Central memory CD8-positive, alpha-beta T cell (primary cell): ENCODE results near the gene SUMF1.

Source experiments
- ATAC-seq: fragments of 150-1000 bp; cut with Tn5 transposase; replicated peaks from 2 replicates; pipeline ENCODE4 v1.10.0; 2022; ENCODE audit warnings: mild to moderate bottlenecking, moderate FRiP score, moderate number of reproducible peaks; ENCODE audit not compliant: poor library complexity, severe bottlenecking; ENCODE audit errors: extremely low read depth
- DNase-seq, 2 donors: peaks; one replicate each; pipeline ENCODE4 v3.0.0; 2021; ENCODE audit warnings: low spot score in 2 of 2
- H3K27ac Mint-ChIP-seq: one replicate; pipeline ENCODE4 v1.8.0; 2022; ENCODE audit warnings: low read depth, mild to moderate bottlenecking, moderate library complexity, mixed read lengths
- H3K27me3 Mint-ChIP-seq: one replicate; pipeline ENCODE4 v1.8.0; 2022; ENCODE audit warnings: mixed read lengths
- H3K36me3 Mint-ChIP-seq: one replicate; pipeline ENCODE4 v1.8.0; 2022; ENCODE audit warnings: mild to moderate bottlenecking, moderate library complexity, mixed read lengths; ENCODE audit not compliant: insufficient read depth
- H3K4me1 Mint-ChIP-seq: one replicate; pipeline ENCODE4 v1.8.0; 2022; ENCODE audit warnings: mixed read lengths
- H3K4me3 Mint-ChIP-seq: one replicate; pipeline ENCODE4 v1.8.0; 2022; ENCODE audit warnings: mild to moderate bottlenecking, moderate library complexity, mixed read lengths
- H3K9me3 Mint-ChIP-seq: one replicate; pipeline ENCODE4 v1.8.0; 2022; ENCODE audit warnings: mixed read lengths

The SUMF1 gene

GRCh38 chr3:4398941-4399245 is 68.2 kb downstream of the SUMF1 start:
- DNase-seq (no peak), ATAC-seq (no peak)
- Mint-ChIP-seq H3K9me3 (no peaks in the 10 kb centered on the region), H3K27ac (no peak overlapping the region), H3K27me3 (no peaks in the 10 kb centered on the region), H3K36me3 (peaks cover 7% of the 10 kb centered on the region), H3K4me3 (no peak overlapping the region), H3K4me1 (peaks cover 24% of the 10 kb centered on the region)

- H3K27ac Mint-ChIP-seq = no peak overlapping the region
- H3K27me3 Mint-ChIP-seq = no peaks in the 10 kb centered on the region
- H3K4me3 Mint-ChIP-seq = no peak overlapping the region
- peaks cover 24% of the 10 kb centered on the region for H3K4me1 Mint-ChIP-seq
- peaks cover 7% of the 10 kb centered on the region for H3K36me3 Mint-ChIP-seq
- H3K9me3 Mint-ChIP-seq = no peaks in the 10 kb centered on the region
- ATAC-seq (no peak), DNase-seq (no peak)
Observed at GRCh38 chr3:4398120-4398940, 68.7 kb downstream of the SUMF1 start.

GRCh38 chr3:4397466-4397865 is 69.6 kb downstream of the SUMF1 start:
- Mint-ChIP-seq H3K27me3 (no peaks in the 10 kb centered on the region), H3K36me3 (peaks cover 7% of the 10 kb centered on the region), H3K27ac (no peak overlapping the region), H3K9me3 (no peaks in the 10 kb centered on the region), H3K4me3 (no peak overlapping the region), H3K4me1 (peaks cover 24% of the 10 kb centered on the region)
- ATAC-seq (no peak), DNase-seq (no peak)

DNA sequence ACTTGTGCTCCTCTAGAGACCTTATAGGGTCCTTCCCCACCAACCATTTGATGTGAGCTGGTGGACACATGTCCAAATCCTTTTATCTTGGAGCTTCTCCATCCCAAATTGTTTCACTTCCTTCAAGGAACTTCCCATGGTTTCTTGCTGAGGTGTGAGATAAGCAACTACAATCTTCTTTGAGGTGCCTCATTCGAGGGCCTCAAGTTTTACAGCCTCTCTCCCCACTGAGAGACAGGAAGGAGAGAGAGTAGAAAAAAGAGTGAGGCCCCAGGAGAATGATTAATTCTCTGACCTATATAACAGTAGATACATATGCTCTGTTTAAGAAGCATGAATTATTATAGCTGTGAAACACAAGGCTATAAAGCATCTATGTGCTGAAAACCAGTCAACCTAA is 70.5 kb downstream of the SUMF1 start:
- no peaks in the 10 kb centered on the region for H3K27me3 Mint-ChIP-seq
- peaks cover 24% of the 10 kb centered on the region for H3K4me1 Mint-ChIP-seq
- no peak overlapping the region for H3K27ac Mint-ChIP-seq
- ATAC-seq (no peak), DNase-seq (no peak)
- no peak overlapping the region for H3K4me3 Mint-ChIP-seq
- no peaks in the 10 kb centered on the region for H3K9me3 Mint-ChIP-seq
- H3K36me3 Mint-ChIP-seq = peaks cover 7% of the 10 kb centered on the region

- no peak for ATAC-seq
- DNase-seq = no peak
- Mint-ChIP-seq H3K36me3 (peaks cover 7% of the 10 kb centered on the region), H3K27me3 (no peaks in the 10 kb centered on the region), H3K9me3 (no peaks in the 10 kb centered on the region), H3K4me3 (no peak overlapping the region), H3K4me1 (peaks cover 24% of the 10 kb centered on the region), H3K27ac (no peak overlapping the region)
Observed at GRCh38 chr3:4396006-4396405, 71.1 kb downstream of the SUMF1 start.

DNA sequence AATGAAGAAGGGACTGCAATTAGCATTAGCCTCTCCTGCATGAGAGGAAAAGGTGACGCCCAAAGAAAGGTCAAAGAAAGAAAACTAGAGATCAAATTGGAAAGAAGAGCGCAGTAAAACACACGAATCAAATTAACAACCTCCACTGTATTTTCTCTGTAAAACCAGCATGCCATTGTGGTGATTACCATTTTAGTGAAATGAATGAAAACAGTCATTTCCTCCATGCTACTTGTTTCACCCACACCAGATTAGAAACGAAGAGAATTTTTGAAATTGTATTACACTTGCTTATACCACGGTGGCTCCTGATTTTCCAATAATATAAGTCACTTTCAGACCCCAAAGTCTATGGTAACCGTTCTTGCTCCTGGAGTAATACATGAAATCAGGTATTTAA is 71.6 kb downstream of the SUMF1 start:
- DNase-seq (no peak), ATAC-seq (no peak)
- H3K4me3 Mint-ChIP-seq = no peak overlapping the region
- H3K27ac Mint-ChIP-seq = no peak overlapping the region
- no peaks in the 10 kb centered on the region for H3K9me3 Mint-ChIP-seq
- no peaks in the 10 kb centered on the region for H3K27me3 Mint-ChIP-seq
- H3K36me3 Mint-ChIP-seq = peaks cover 7% of the 10 kb centered on the region
- peaks cover 24% of the 10 kb centered on the region for H3K4me1 Mint-ChIP-seq

- H3K27me3 Mint-ChIP-seq = no peaks in the 10 kb centered on the region
- H3K9me3 Mint-ChIP-seq = no peaks in the 10 kb centered on the region
- DNase-seq (no peak), ATAC-seq (no peak)
- H3K4me3 Mint-ChIP-seq = peak overlapping the region; percentile 36
- H3K36me3 Mint-ChIP-seq = peaks cover 7% of the 10 kb centered on the region
- peak overlapping the region; percentile 41 for H3K27ac Mint-ChIP-seq
- H3K4me1 Mint-ChIP-seq = peaks cover 24% of the 10 kb centered on the region
Observed at GRCh38 chr3:4394567-4394966, 72.5 kb downstream of the SUMF1 start.

- Mint-ChIP-seq H3K4me1 (peaks cover 24% of the 10 kb centered on the region), H3K4me3 (no peak overlapping the region), H3K36me3 (peaks cover 6% of the 10 kb centered on the region), H3K27me3 (no peaks in the 10 kb centered on the region), H3K9me3 (no peaks in the 10 kb centered on the region), H3K27ac (peak overlapping the region; percentile 41)
- ATAC-seq (peak; percentile 73), DNase-seq (no peak)
Observed at GRCh38 chr3:4394048-4394447, 73.0 kb downstream of the SUMF1 start.

- DNase-seq = no peak
- Mint-ChIP-seq H3K27me3 (no peaks in the 10 kb centered on the region), H3K36me3 (peaks cover 4% of the 10 kb centered on the region), H3K27ac (no peak overlapping the region), H3K9me3 (no peaks in the 10 kb centered on the region), H3K4me3 (no peak overlapping the region), H3K4me1 (peaks cover 24% of the 10 kb centered on the region)
- ATAC-seq = no peak
Observed at GRCh38 chr3:4392992-4393391, 74.1 kb downstream of the SUMF1 start.

GRCh38 chr3:4387210-4388204 is 79.6 kb downstream of the SUMF1 start:
- no peak for DNase-seq
- H3K36me3 Mint-ChIP-seq = peaks cover 1% of the 10 kb centered on the region
- no peak overlapping the region for H3K4me3 Mint-ChIP-seq
- H3K27ac Mint-ChIP-seq = no peak overlapping the region
- ATAC-seq = no peak
- H3K9me3 Mint-ChIP-seq = no peaks in the 10 kb centered on the region
- peaks cover 5% of the 10 kb centered on the region for H3K4me1 Mint-ChIP-seq
- H3K27me3 Mint-ChIP-seq = no peaks in the 10 kb centered on the region

DNA sequence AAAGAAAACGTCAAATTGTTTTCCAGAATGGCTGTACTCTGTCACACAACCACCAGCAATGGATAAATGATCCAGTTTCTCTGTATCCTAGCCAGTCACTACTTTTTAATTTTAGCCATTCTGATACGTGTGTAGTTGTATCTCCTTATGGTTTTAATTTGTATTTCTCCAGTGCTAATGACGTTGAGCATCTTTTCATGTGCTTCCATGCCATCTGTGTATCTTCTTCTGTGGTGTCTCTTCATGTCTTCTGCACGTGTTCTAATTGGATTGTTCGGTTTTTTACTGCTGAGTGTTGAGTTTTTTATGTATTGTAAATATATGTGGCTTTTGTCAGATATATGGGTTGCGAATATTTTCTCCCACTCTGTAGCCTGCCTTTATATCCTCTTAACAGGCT is 81.9 kb downstream of the SUMF1 start:
- no peak for DNase-seq
- H3K27ac Mint-ChIP-seq = no peak overlapping the region
- no peak overlapping the region for H3K4me3 Mint-ChIP-seq
- H3K9me3 Mint-ChIP-seq = no peaks in the 10 kb centered on the region
- ATAC-seq = no peak
- H3K27me3 Mint-ChIP-seq = no peaks in the 10 kb centered on the region
- H3K4me1 Mint-ChIP-seq = peaks cover 5% of the 10 kb centered on the region
- H3K36me3 Mint-ChIP-seq = peaks cover 1% of the 10 kb centered on the region

DNA sequence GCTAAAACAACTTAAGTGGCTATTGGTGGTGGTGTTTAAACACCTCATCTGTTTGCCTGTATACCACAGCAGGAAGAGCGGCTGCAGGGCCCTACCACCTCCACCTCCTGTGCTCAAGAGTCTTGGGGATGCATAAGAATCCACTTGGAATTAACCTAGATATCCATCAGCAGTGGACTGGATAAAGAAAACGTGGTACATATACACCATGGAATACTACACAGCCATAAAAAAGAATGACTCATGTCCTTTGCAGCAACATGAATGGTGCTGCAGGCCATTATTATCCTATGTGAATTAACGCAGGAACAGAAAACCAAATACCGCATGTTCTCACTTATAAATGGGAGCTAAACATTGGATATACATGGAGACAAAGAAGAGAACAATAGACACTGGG is 87.1 kb downstream of the SUMF1 start:
- no peak overlapping the region for H3K27ac Mint-ChIP-seq
- no peak for ATAC-seq
- peaks cover 4% of the 10 kb centered on the region for H3K9me3 Mint-ChIP-seq
- H3K4me3 Mint-ChIP-seq = no peak overlapping the region
- H3K27me3 Mint-ChIP-seq = no peaks in the 10 kb centered on the region
- DNase-seq = no peak
- H3K4me1 Mint-ChIP-seq = no peaks in the 10 kb centered on the region
- peaks cover 10% of the 10 kb centered on the region for H3K36me3 Mint-ChIP-seq

GRCh38 chr3:4376499-4376898 is 90.6 kb downstream of the SUMF1 start:
- Mint-ChIP-seq H3K27me3 (no peaks in the 10 kb centered on the region), H3K4me1 (no peaks in the 10 kb centered on the region), H3K27ac (no peak overlapping the region), H3K4me3 (no peak overlapping the region), H3K9me3 (peaks cover 4% of the 10 kb centered on the region), H3K36me3 (peaks cover 13% of the 10 kb centered on the region)
- ATAC-seq (no peak), DNase-seq (no peak)
